GM18873 (cell line): ENCODE results near the gene TMEM151B.

ENCODE experiments used
- ATAC-seq: cut with Tn5 transposase; IDR thresholded peaks from one replicate; pipeline ENCODE4 v1.9.1; 2021; ENCODE audit warnings: mild to moderate bottlenecking, moderate library complexity, moderate number of reproducible peaks; ENCODE audit not compliant: unreplicated experiment, low FRiP score

Gene TMEM151B

GRCh38 chr6:44276667-44277640 lies 6.7 kb downstream of the TMEM151B start:
- ATAC-seq, result no peak

GRCh38 chr6:44277763-44278162 lies 7.5 kb downstream of the TMEM151B start:
- ATAC-seq, result no peak

- ATAC-seq, result no peak
Observed at GRCh38 chr6:44278315-44278714, 8.1 kb downstream of the TMEM151B start.

- ATAC-seq, result no peak
Observed at GRCh38 chr6:44278774-44279697, 8.8 kb downstream of the TMEM151B start.

GRCh38 chr6:44284121-44284520 lies 13.9 kb downstream of the TMEM151B start:
- ATAC-seq, result no peak

GRCh38 chr6:44284867-44285266 lies 14.6 kb downstream of the TMEM151B start:
- ATAC-seq, result no peak

- ATAC-seq, result no peak
Observed at GRCh38 chr6:44285552-44286284, 15.5 kb downstream of the TMEM151B start.

GRCh38 chr6:44286285-44286565 lies 16.0 kb downstream of the TMEM151B start:
- no peak for ATAC-seq

- no peak for ATAC-seq
Observed at GRCh38 chr6:44286747-44287146, 16.5 kb downstream of the TMEM151B start.

GRCh38 chr6:44289726-44290260 lies 19.5 kb downstream of the TMEM151B start:
- no peak for ATAC-seq

GRCh38 chr6:44291841-44292240 lies 21.6 kb downstream of the TMEM151B start:
- ATAC-seq, result no peak

GRCh38 chr6:44292661-44293365 lies 22.6 kb downstream of the TMEM151B start:
- ATAC-seq, result no peak

GRCh38 chr6:44294832-44295791 lies 24.9 kb downstream of the TMEM151B start:
- ATAC-seq, result no peak

- no peak for ATAC-seq
Observed at GRCh38 chr6:44297063-44298038, 27.1 kb downstream of the TMEM151B start.

GRCh38 chr6:44298055-44298803 lies 28.0 kb downstream of the TMEM151B start:
- ATAC-seq, result no peak

- no peak for ATAC-seq
Observed at GRCh38 chr6:44298864-44299263, 28.6 kb downstream of the TMEM151B start.

- no peak for ATAC-seq
Observed at GRCh38 chr6:44300292-44300823, 30.1 kb downstream of the TMEM151B start.
